Motor neuron (in vitro differentiated cells): Measurements from ENCODE around the gene RPS6KB1. TPM values are rescaled to one million over a fixed set of nuclear protein-coding genes. Genes with fewer than 3 reads are reported as not detected.
"Not testable (repeated sequence)": the region's sequence is repeated elsewhere in the genome, so short reads cannot be mapped to it uniquely, and the experiment has no call there.

Source experiments
- ATAC-seq, 8 experiments: fragments of 200-7000 bp; cut with Tn5 transposase; replicated peaks in 6 of 8; 2 replicates each; pipeline ENCODE4 v1.8.0; 2021; ENCODE audit warnings: mild to moderate bottlenecking in 8 of 8, moderate library complexity in 8 of 8
- H3K27ac ChIP-seq, 2 donors: fragments of 250-450 bp; sonication (Bioruptor Pico); 2 replicates each; pipeline ENCODE4 v1.9.0; 2021; ENCODE audit warnings: antibody characterized with exemption in 2 of 2, mild to moderate bottlenecking in 2 of 2, moderate library complexity in 1 of 2
- H3K4me1 ChIP-seq, 2 donors: fragments of 250-450 bp; sonication (Bioruptor Pico); replicated peaks in 1 of 2; 2 replicates each; pipeline ENCODE4 v1.6.1; 2021; ENCODE audit warnings: antibody characterized with exemption in 2 of 2, mild to moderate bottlenecking in 2 of 2, moderate library complexity in 1 of 2
- H3K4me3 ChIP-seq, 5 donors: fragments of 250-450 bp; sonication (Bioruptor Pico); 2 replicates each; pipeline ENCODE4 v1.9.0; 2021; ENCODE audit warnings: antibody characterized with exemption in 5 of 5, mild to moderate bottlenecking in 5 of 5, moderate library complexity in 4 of 5
- WGBS, 10 experiments: fragments of 450-650 bp; shearing (Covaris generic); methylation state at CpG; one replicate each; pipeline ENCODE4 v1.0.0; 2022; 5-methylcytosine and 5-hydroxymethylcytosine counted together
- in situ Hi-C, 9 experiments: fragments of 400-800 bp; cut with MboI; loops; one replicate each; pipeline ENCODE4 v1.15.0; 2021; ENCODE audit warnings: low sequenced_read_pairs in 9 of 9, low pct_unique_long_range_greater_than_20kb in 2 of 9; ENCODE audit not compliant: unreplicated experiment in 9 of 9
- total RNA-seq, 8 experiments: library from RNA; unstranded; fragments of 300-600 nt; gene quantifications; 2 replicates each; pipeline versions ENCODE4 v1.2.3 to v1.2.4, GENCODE V29; 2022

The RPS6KB1 gene
- 10 to 100 TPM; 21.2 to 44.8 (median 33.4) TPM for total RNA-seq

DNA sequence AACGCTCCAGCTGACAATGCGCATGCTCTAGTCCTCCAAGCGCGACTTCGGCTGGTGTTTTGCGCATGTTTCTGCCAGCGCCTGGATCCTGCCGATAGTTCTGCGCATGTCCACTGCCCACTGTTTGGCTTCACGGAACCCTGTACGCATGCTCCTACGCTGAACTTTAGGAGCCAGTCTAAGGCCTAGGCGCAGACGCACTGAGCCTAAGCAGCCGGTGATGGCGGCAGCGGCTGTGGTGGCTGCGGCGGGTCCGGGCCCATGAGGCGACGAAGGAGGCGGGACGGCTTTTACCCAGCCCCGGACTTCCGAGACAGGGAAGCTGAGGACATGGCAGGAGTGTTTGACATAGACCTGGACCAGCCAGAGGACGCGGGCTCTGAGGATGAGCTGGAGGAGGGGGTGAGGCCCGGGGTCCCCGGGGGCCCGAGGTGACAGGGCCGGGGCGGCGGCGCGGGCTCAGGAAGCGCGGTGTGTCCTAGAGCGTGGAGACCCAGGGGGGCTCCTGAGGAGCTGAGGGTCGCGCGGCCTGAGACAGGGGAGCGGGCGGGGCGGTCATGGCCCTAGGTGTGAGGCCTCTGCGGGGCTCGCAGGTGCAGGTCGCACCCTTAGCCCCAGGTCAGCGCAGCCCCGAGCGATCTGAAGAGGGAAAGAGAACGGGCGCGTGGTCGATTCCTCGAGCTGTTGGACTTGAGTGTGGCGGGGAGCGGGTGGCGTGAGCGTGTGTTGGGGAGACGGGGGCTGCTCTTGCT lies at the start of gene RPS6KB1, which contains the start of gene TUBD1:
RPS6KB1 (plus strand) TSS at position 198 of the 752 bp plus-strand sequence; CDS start at position 262, 64 bp downstream.
TUBD1 (minus strand) TSS at position 20 of the 752 bp plus-strand sequence. CDS start 1,941 bp downstream, outside the sequence.
- Histone ChIP-seq H3K27ac (peak within 1 kb of the TSS; percentile 73 to 90), H3K4me3 (peak within 1 kb of the TSS; percentile 56 to 78 (median 66)), H3K4me1 (peaks cover 7 to 8% of the 10 kb centered on the region in 2 donors)
- ATAC-seq: peak; percentile 89 to 98 (median 97)
- WGBS, 10 experiments: 0 to 5% (median 0%) methylated on average over 2 to 28 of the region's 61 CpGs; no CpG with 5 or more reads in 2 of the 10 experiments
- in situ Hi-C loops: no loop called here

GRCh38 chr17:59844884-59845594 lies 47.9 kb upstream of the RPS6KB1 start:
- WGBS, 10 experiments: 43 to 100% (median 94%) methylated on average over 1 to 3 of the region's 3 CpGs
- in situ Hi-C loops: loop anchor here in 1 of 9 experiments (10.0 kb wide), 1 partner anchor 90 kb away; no protein-coding TSS in a partner anchor
- Histone ChIP-seq H3K4me3 (no peak overlapping the region), H3K4me1 (peaks cover 1 to 8% of the 10 kb centered on the region in 2 donors), H3K27ac (no peak overlapping the region)
- peak in 1 of 8 experiments; percentile 1 for ATAC-seq

DNA sequence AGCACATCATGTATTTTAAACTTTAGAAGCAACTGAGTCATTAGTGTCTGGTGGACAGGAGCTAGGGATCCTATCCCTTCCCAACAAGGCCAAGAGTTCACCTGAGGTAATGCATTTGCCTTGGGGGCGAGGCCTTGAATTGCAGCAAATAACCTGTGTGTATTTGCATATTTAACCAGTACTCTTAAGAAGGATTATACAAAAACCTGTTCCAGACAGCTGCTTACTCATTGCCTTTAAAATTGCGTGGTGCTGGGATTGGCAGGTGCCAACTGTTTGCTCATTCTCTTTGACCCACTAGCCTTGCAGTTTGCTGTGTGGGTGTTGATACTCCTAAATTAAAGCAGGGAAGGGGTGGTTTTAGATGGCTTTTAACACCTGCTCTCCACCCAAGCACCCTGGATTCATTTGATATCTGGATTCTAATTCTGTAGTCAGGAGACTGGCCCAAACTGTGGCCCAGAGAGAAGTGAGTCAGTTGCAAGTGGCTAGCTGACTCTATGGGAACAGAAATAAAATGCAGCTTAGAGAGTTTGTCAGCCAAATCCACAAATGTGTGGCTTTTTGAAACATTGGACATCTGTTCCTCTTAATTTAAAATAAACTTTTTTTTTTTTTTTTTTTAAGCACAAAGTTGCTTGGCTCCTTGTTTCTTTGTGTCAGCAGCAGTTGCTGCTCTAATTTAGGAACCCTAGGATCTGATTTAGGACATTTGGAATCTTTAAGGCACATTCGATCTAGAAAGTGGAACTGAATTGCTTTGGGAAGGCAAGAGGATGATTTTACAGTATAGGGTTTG lies 47.1 kb upstream of the RPS6KB1 start:
- peak in 5 of 8 experiments; percentile 1 to 11 (median 9) for ATAC-seq
- H3K27ac ChIP-seq: no peak overlapping the region
- in situ Hi-C loops: loop anchor here in 1 of 9 experiments (10.0 kb wide), 1 partner anchor 91 kb away; no protein-coding TSS in a partner anchor

GRCh38 chr17:59846394-59847165 lies 46.3 kb upstream of the RPS6KB1 start:
- peak in 5 of 8 experiments; percentile 0 to 24 (median 12) for ATAC-seq
- Histone ChIP-seq H3K4me3 (no peak overlapping the region), H3K4me1 (peaks cover 0 to 11% of the 10 kb centered on the region in 2 donors), H3K27ac (no peak overlapping the region)
- 3 to 90% (median 45%) methylated on average over 1 to 6 of the region's 7 CpGs; no CpG with 5 or more reads in 3 of the 10 experiments for WGBS, 10 experiments
- in situ Hi-C loops: loop anchor here in 1 of 9 experiments (10.0 kb wide), 1 partner anchor 92 kb away; no protein-coding TSS in a partner anchor

More for the DNA sequence above, 47.1 kb upstream of the RPS6KB1 start:
- Histone ChIP-seq H3K4me3 (no peak overlapping the region), H3K4me1 (peaks cover 0 to 8% of the 10 kb centered on the region in 2 donors)
- 0 to 94% (median 44%) methylated on average over 1 to 3 of the region's 3 CpGs; no CpG with 5 or more reads in 4 of the 10 experiments for WGBS, 10 experiments

- Histone ChIP-seq H3K4me3 (no peak overlapping the region), H3K27ac (no peak overlapping the region), H3K4me1 (peaks cover 0 to 11% of the 10 kb centered on the region in 2 donors)
- WGBS, 10 experiments: 100% methylated on average over 3 of the region's 6 CpGs; no CpG with 5 or more reads in 9 of the 10 experiments
- ATAC-seq: no peak
- in situ Hi-C loops: loop anchor here in 1 of 9 experiments (10.0 kb wide), 1 partner anchor 94 kb away; no protein-coding TSS in a partner anchor
Observed at GRCh38 chr17:59848385-59848668, 44.6 kb upstream of the RPS6KB1 start.

DNA sequence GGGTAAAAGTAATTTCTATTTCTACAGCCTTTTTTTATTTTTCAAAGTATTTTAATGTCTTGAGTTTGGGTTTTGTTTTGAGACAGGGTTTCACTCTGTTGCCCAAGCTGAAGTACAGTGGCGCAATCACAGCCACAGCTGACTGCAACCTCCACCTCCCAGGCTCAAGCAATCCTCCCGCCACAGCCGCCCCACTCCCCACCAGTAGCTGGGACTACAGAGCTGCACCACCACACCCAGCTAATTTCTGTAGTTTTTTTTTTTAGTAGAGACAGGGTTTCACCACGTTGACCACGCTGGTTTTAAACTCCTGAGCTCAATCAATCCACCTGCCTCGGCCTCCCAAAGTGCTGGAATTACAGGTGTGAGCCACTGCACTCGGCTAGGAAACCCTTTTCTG lies 44.1 kb upstream of the RPS6KB1 start:
- 6 to 100% (median 85%) methylated on average over 1 to 5 of the region's 7 CpGs; no CpG with 5 or more reads in 2 of the 10 experiments for WGBS, 10 experiments
- Histone ChIP-seq H3K4me3 (no peak overlapping the region), H3K4me1 (peaks cover 0 to 11% of the 10 kb centered on the region in 2 donors), H3K27ac (no peak overlapping the region)
- peak in 2 of 8 experiments; percentile 1 to 2 for ATAC-seq
- in situ Hi-C loops: loop anchor here in 1 of 9 experiments (10.0 kb wide), 1 partner anchor 94 kb away; no protein-coding TSS in a partner anchor

DNA sequence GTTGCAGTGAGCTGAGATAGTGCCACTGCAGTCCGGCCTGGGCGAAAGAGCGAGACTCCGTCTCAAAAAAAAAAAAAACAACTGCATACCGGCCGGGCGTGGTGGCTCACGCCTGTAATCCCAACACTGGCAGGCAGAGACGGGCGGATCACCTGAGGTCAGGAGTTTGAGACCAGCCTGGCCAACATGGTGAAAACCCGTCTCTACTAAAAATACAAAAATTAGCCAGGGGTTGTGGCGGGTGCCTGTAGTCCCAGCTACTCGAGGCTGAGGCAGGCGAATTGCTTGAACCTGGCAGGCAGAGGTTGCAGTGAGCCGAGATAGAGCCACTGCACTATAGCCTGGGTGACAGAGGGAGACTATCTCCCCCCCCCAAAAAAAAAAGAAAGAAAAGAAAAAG lies 42.6 kb upstream of the RPS6KB1 start:
- H3K27ac ChIP-seq, H3K4me3 ChIP-seq, in situ Hi-C loops, ATAC-seq: not testable (repeated sequence)
- WGBS, 10 experiments: 95 to 100% (median 96%) methylated on average over 1 to 11 of the region's 15 CpGs; no CpG with 5 or more reads in 2 of the 10 experiments
- H3K4me1 ChIP-seq: peaks cover 0 to 11% of the 10 kb centered on the region in 2 donors

DNA sequence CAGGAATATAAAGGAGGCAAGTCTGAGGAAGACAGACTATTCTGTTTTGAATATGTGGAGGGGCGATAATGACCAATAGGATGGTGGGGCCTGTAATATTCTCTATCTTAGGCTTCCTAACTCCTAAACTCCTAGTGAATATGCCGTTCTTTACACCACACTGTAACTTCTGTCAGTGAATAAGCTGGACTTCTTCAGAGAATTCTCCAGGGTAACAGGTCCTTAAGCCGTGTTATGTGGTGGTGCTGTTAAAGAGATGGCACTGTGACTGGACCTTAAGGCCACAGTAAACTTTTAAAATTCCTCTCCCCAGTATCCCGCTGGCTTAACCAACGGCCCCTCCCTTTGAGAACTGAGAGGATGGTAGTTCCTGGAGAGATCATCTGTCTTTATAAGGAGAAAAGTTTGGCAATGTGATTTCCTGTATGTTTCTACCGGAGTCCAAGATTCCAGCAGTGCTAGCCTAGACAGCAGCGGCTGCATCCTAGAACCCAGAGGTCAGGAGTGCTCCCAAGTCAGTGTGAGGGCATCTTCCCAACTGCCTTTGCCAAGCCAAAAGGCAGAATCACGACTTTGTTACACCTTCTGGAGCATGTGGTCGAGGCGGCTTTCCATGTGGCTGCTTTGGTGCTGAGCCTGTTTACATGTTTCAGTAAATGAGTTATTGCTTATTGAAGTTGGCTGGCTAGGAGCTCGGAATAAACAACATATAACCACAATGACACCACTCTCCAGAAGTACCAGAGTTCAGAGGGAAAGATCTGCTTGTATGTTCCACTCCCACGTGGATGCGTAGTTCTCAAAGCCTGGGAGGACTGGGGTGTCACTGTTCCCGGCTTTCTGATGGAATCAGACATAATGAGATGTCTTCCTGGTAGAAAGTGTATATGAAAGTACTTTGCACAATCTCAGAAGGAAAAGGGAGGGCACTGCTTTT lies 41.2 kb upstream of the RPS6KB1 start:
- Histone ChIP-seq H3K4me1 (peaks cover 0 to 4% of the 10 kb centered on the region in 2 donors), H3K4me3 (no peak overlapping the region), H3K27ac (no peak overlapping the region)
- peak in 6 of 8 experiments; percentile 5 to 83 (median 52) for ATAC-seq
- 21 to 100% (median 87%) methylated on average over 1 to 12 of the region's 14 CpGs for WGBS, 10 experiments
- in situ Hi-C loops: no loop called here

DNA sequence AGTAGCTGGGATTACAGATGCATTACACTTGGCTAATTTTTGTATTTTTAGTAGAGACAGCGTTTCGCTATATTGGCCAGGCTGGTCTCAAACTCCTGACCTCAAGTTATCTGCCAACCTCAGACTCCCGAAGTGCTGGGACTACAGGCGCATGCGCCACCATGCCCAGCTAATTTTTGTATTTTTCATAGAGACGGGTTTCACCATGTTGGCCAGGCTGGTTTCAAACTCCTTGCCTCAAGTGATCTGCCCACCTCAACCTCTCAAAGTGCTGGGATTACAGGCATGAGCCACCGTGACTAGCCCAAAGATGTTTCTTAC lies 40.1 kb upstream of the RPS6KB1 start:
- WGBS, 10 experiments: 80 to 100% (median 95%) methylated on average over 1 to 6 of the region's 7 CpGs; no CpG with 5 or more reads in 2 of the 10 experiments
- H3K4me1 ChIP-seq, H3K4me3 ChIP-seq, ATAC-seq, in situ Hi-C loops, H3K27ac ChIP-seq: not testable (repeated sequence)

DNA sequence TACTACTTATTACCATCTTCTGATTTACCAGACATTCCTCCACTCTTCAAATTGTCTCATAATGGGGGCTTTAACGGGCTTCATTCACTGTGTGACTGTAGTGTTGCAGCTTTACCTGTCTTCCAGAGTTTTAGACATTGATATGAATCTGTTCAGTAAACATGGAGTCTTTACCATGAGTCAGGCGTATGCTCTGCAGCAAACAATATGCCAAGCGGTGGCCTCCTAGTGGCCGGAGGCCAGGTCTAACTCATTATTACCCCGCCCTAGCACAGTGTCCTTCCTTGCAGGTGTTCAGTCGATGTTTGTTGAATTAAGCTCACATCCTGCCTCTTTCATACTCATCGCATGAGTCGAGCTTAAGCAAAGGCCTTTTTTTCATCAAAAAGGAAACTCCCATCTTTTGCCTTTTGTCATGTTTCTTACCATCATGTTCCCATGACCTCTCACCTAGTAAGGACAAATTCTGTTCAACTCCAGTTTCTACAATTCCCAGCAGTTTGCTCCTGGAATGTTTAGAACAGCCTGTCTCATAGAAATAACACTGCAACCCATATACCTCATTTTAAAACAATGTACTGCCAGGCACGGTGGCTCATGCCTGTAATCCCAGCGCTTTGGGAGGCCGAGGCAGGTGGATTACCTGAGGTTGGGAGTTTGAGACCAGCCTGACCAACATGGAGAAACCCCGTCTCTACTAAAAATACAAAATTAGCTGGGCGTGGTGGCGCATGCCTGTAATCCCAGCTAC lies 39.6 kb upstream of the RPS6KB1 start:
- 55 to 94% (median 81%) methylated on average over 1 to 13 of the region's 14 CpGs for WGBS, 10 experiments
- H3K4me3 ChIP-seq: no peak overlapping the region
- in situ Hi-C loops: no loop called here
- H3K4me1 ChIP-seq: peaks cover 0 to 3% of the 10 kb centered on the region in 2 donors
- ATAC-seq: peak in 5 of 8 experiments; percentile 13 to 50 (median 38)
- H3K27ac ChIP-seq: no peak overlapping the region
